Astrocyte of the hippocampus (primary cell): ENCODE data around the gene LAMTOR3.
"Not testable (repeated sequence)": the region's sequence is repeated elsewhere in the genome, so short reads cannot be mapped to it uniquely, and the experiment has no call there.

Experiments used
- DNase-seq: peaks from one replicate; pipeline ENCODE4 v3.0.0; 2011; ENCODE audit warnings: low read depth, low spot score

LAMTOR3 gene

DNA sequence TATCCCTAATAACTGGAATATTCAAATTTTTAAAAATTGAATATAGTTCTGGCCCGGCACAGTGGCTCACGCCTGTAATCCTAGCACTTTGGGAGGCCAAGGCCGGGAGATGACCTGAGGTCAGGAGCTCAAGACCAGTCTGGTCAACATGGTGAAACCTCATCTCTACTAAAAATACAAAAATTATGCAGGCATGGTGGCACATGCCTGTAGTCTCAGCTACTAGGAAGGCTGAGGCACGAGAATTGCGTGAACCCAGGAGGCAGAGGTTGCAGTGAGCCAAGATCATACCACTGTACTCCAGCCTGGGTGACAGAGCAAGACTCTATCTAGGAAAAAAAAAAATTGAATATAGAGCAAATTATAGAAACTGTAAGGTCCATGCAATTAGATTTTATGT is 64.2 kb downstream of the LAMTOR3 start:
- not testable (repeated sequence) for DNase-seq

DNA sequence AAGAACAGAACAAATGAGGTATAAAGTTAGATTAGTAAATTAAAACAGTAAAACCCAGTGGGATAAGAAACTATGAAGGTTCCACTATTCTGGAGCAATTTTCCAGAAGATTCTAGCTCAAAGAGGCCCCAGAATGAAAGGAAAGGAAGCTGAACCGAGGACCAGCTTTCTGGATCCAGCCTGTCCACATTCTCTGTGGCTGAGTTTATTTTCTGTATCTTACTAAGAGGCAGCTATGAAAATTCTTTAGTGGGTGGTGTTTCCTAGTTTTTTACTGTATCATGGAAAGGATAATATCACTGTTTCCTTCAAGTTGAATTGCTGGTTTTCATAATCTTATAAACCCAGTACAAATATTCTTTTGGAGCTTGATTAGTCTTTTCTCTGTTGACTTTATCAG is 65.8 kb downstream of the LAMTOR3 start:
- no peak for DNase-seq
